Activated CD4-positive, alpha-beta memory T cell treated with anti-CD3 and anti-CD28 coated beads for 36 hours (primary cell): ENCODE data around the gene ANKRD29. TPM values are rescaled to one million over a fixed set of nuclear protein-coding genes. Genes with fewer than 3 reads are reported as not detected.

ENCODE experiments used
- total RNA-seq, 2 experiments: library from RNA; stranded (reverse); gene quantifications; one replicate each; pipeline ENCODE4 v1.2.3, GENCODE V29; 2021

The ANKRD29 gene
- total RNA-seq, 2 experiments from 2014 or later, result not detected

Other genes with a start within 250 kb of the ANKRD29 start
- gene RIOK3, start 209.6 kb downstream of the ANKRD29 start, total RNA-seq, result 10 to 100 TPM; 51.0 to 55.8 TPM
- gene RMC1, start 159.4 kb downstream of the ANKRD29 start, total RNA-seq, result 10 to 100 TPM; 47.6 to 48.6 TPM
- gene NPC1, start 76.4 kb downstream of the ANKRD29 start, total RNA-seq, result 10 to 100 TPM; 39.3 to 39.9 TPM
- under 1 TPM in 1 of 2 experiments, not detected in 1; 0.07 TPM for gene LAMA3, start 26.5 kb upstream of the ANKRD29 start, total RNA-seq